T-cell (primary cell): ENCODE data around the gene SKAP2. TPM values are rescaled to one million over a fixed set of nuclear protein-coding genes. Genes with fewer than 3 reads are reported as not detected.

ENCODE experiments used
- ATAC-seq, 4 experiments: fragments of 200-7000 bp in 3 of 4; fragments of 150-1000 bp in 1 of 4; cut with Tn5 transposase; replicated peaks in 1 of 4; 1 replicate in 3 of 4; 2 replicates in 1 of 4; pipeline ENCODE4 v1.10.0; 2021; ENCODE audit warnings: moderate library complexity in 3 of 4, mild to moderate bottlenecking in 2 of 4, moderate number of reproducible peaks in 1 of 4
- CTCF ChIA-PET, 2 donors: fragments of 300-600 bp; sonication (Branson Sonifier 250); formaldehyde crosslinking; loops; one replicate each; lab custom pipeline; 2022; ENCODE audit warnings: antibody characterized with exemption in 2 of 2; lab: Charles Lee
- POLR2A ChIA-PET, 2 donors: fragments of 300-600 bp; sonication (Branson Sonifier 250); formaldehyde crosslinking; loops; one replicate each; lab custom pipeline; 2022; ENCODE audit warnings: antibody characterized with exemption in 2 of 2; lab: Charles Lee
- DNase-seq, 35 experiments: peaks; one replicate each; pipeline versions ENCODE4 v3.0.0 to v3.0.0-alpha.2; 2013 to 2023
- H3K27ac ChIP-seq: one replicate; pipeline ENCODE4 v1.5.1; 2013; ENCODE audit warnings: low read length
- H3K27me3 ChIP-seq, 2 experiments: replicated peaks in 1 of 2; 1 replicate in 1 of 2; 2 replicates in 1 of 2; pipeline versions ENCODE4 v1.6.1 to v1.7.0; 2013; ENCODE audit warnings: low read length in 1 of 2, mixed read lengths in 1 of 2; ENCODE audit not compliant: control insufficient read depth in 2 of 2, insufficient read depth in 2 of 2; ENCODE audit errors: extremely low read depth in 1 of 2
- H3K36me3 ChIP-seq, 2 donors: 1 replicate in 1 of 2; 2 replicates in 1 of 2; pipeline versions ENCODE4 v1.6.1 to v1.7.0; 2013; ENCODE audit warnings: low read length in 1 of 2; ENCODE audit not compliant: control insufficient read depth in 2 of 2, insufficient read depth in 1 of 2; ENCODE audit errors: extremely low read depth in 1 of 2
- H3K4me1 ChIP-seq, 2 experiments: 1 replicate in 1 of 2; 2 replicates in 1 of 2; pipeline versions ENCODE4 v1.6.1 to v1.7.0; 2013; ENCODE audit warnings: low read length in 2 of 2, mixed read lengths in 1 of 2; ENCODE audit not compliant: insufficient read depth in 2 of 2, control insufficient read depth in 1 of 2; ENCODE audit errors: extremely low read depth in 1 of 2
- H3K4me3 ChIP-seq, 2 donors: 1 replicate in 1 of 2; 2 replicates in 1 of 2; pipeline versions ENCODE4 v1.5.1 to v1.7.0; 2013; ENCODE audit warnings: mild to moderate bottlenecking in 2 of 2, low read length in 1 of 2, moderate library complexity in 1 of 2; ENCODE audit not compliant: control insufficient read depth in 1 of 2; ENCODE audit errors: extremely low read depth in 1 of 2
- H3K9me3 ChIP-seq: 2 replicates; pipeline ENCODE4 v1.7.0; 2013
- H3K27ac Mint-ChIP-seq, 2 donors: one replicate each; pipeline ENCODE4 v1.8.0; 2020 to 2021; ENCODE audit warnings: mild to moderate bottlenecking in 2 of 2, mixed read lengths in 2 of 2
- H3K27me3 Mint-ChIP-seq, 2 donors: one replicate each; pipeline ENCODE4 v1.8.0; 2021 to 2022; ENCODE audit warnings: mixed read lengths in 2 of 2
- H3K36me3 Mint-ChIP-seq: one replicate; pipeline ENCODE4 v1.8.0; 2021; ENCODE audit warnings: mixed read lengths
- H3K4me1 Mint-ChIP-seq, 3 donors: one replicate each; pipeline ENCODE4 v1.8.0; 2020 to 2022; ENCODE audit warnings: mixed read lengths in 3 of 3, mild to moderate bottlenecking in 1 of 3
- H3K4me3 Mint-ChIP-seq, 3 donors: one replicate each; pipeline ENCODE4 v1.8.0; 2020 to 2022; ENCODE audit warnings: mild to moderate bottlenecking in 3 of 3, mixed read lengths in 3 of 3, moderate library complexity in 3 of 3
- H3K9me3 Mint-ChIP-seq, 3 donors: one replicate each; pipeline ENCODE4 v1.8.0; 2020 to 2022; ENCODE audit warnings: mixed read lengths in 3 of 3
- WGBS: methylation state at CpG from one replicate; pipeline ENCODE4 v1.1.5; 2013; ENCODE audit warnings: missing lambda C conversion rate; ENCODE audit not compliant: insufficient coverage; 5-methylcytosine and 5-hydroxymethylcytosine counted together
- total RNA-seq, 35 experiments: library from RNA in 6 of 35; stranded (reverse) in 6 of 35; fragments of 120-200 nt in 1 of 35; gene quantifications; one replicate each; pipeline versions ENCODE4 v1.2.1 to v1.2.4 and lab custom pipeline; 2013 to 2026

Gene SKAP2
- total RNA-seq, 5 donors from 2014 or later (not counting 1 experiment from before 2014, with no cell fraction given): 4.8 to 8.9 (median 7.7) TPM

GRCh38 chr7:26624431-26624830, 240.0 kb downstream of the SKAP2 start:
- no peak for DNase-seq
- no peak overlapping the region for H3K27ac ChIP-seq
- ATAC-seq: no peak
- CTCF ChIA-PET: no interaction called here
- H3K4me3 Mint-ChIP-seq: no peak overlapping the region
- H3K4me1 Mint-ChIP-seq: no peaks in the 10 kb centered on the region
- no peaks in the 10 kb centered on the region for H3K9me3 ChIP-seq
- H3K4me1 ChIP-seq: no peaks in the 10 kb centered on the region
- no peaks in the 10 kb centered on the region for H3K36me3 Mint-ChIP-seq
- no peaks in the 10 kb centered on the region for H3K36me3 ChIP-seq
- H3K27me3 Mint-ChIP-seq: peaks cover 7 to 11% of the 10 kb centered on the region in 2 donors
- no peak overlapping the region for H3K4me3 ChIP-seq
- no peak overlapping the region for H3K27ac Mint-ChIP-seq
- POLR2A ChIA-PET: no interaction called here
- H3K9me3 Mint-ChIP-seq: no peaks in the 10 kb centered on the region
- peaks cover 0 to 11% of the 10 kb centered on the region in 2 experiments for H3K27me3 ChIP-seq
- WGBS: 76% methylated on average over 4 of the region's 5 CpGs

- Mint-ChIP-seq H3K4me1 (no peaks in the 10 kb centered on the region), H3K4me3 (no peak overlapping the region), H3K9me3 (no peaks in the 10 kb centered on the region), H3K36me3 (no peaks in the 10 kb centered on the region), H3K27ac (no peak overlapping the region), H3K27me3 (peaks cover 4 to 12% of the 10 kb centered on the region in 2 donors)
- Histone ChIP-seq H3K27ac (no peak overlapping the region), H3K4me3 (no peak overlapping the region), H3K4me1 (no peaks in the 10 kb centered on the region), H3K27me3 (peaks cover 0 to 7% of the 10 kb centered on the region in 2 experiments), H3K9me3 (no peaks in the 10 kb centered on the region), H3K36me3 (no peaks in the 10 kb centered on the region)
- ChIA-PET POLR2A (no interaction called here), CTCF (no interaction called here)
- ATAC-seq: no peak
- WGBS: 92% methylated on average over 6 of the region's 12 CpGs
- no peak for DNase-seq
Observed at GRCh38 chr7:26620352-26620751, 244.0 kb downstream of the SKAP2 start.

DNA sequence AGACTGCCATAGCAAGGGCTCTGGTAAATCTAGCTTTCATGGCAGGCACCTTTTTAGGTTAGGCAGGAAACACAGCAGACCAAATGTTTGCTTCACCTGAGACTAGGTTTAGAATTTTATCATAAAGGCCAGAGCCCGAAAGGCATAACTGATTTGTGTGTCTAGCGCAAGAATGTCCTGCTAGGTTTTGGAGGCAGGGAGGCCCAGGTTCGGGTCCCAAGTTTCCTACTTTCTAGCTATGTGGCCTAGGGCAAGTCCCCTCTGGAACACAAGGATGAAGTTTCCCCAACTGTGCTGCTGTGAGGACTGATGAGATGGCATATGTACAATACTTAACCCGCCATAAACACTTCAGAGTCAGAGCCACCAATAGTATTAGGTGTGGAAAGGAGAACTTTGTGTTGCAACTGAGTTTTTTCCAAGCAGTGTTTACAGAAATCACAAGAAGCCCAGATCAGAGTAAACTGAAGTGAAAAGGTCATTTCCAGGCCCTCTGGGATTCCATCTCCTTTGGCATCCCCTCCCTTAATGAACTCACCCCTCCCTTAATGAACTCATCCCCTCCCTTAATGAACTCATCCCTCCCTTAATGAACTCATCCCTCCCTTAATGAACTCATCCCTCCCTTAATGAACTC, 244.9 kb downstream of the SKAP2 start:
- no peak overlapping the region for H3K27ac ChIP-seq
- CTCF ChIA-PET: no interaction called here
- Mint-ChIP-seq H3K27ac (no peak overlapping the region), H3K4me1 (no peaks in the 10 kb centered on the region), H3K36me3 (no peaks in the 10 kb centered on the region), H3K9me3 (no peaks in the 10 kb centered on the region), H3K4me3 (no peak overlapping the region), H3K27me3 (peaks cover 4 to 9% of the 10 kb centered on the region in 2 donors)
- no peak overlapping the region for H3K4me3 ChIP-seq
- H3K4me1 ChIP-seq: no peaks in the 10 kb centered on the region
- H3K36me3 ChIP-seq: no peaks in the 10 kb centered on the region
- H3K9me3 ChIP-seq: no peaks in the 10 kb centered on the region
- H3K27me3 ChIP-seq: peaks cover 0 to 10% of the 10 kb centered on the region in 2 experiments
- ATAC-seq (no peak), DNase-seq (no peak)
- POLR2A ChIA-PET: no interaction called here
- WGBS: 100% methylated on average over 3 of the region's 4 CpGs

- Mint-ChIP-seq H3K4me1 (no peaks in the 10 kb centered on the region), H3K9me3 (no peaks in the 10 kb centered on the region), H3K36me3 (no peaks in the 10 kb centered on the region), H3K4me3 (no peak overlapping the region), H3K27me3 (peaks cover 4 to 9% of the 10 kb centered on the region in 2 donors), H3K27ac (no peak overlapping the region)
- Histone ChIP-seq H3K27me3 (peaks cover 0 to 12% of the 10 kb centered on the region in 2 experiments), H3K27ac (no peak overlapping the region), H3K4me3 (no peak overlapping the region), H3K9me3 (no peaks in the 10 kb centered on the region), H3K4me1 (no peaks in the 10 kb centered on the region), H3K36me3 (no peaks in the 10 kb centered on the region)
- WGBS: 96% methylated on average over 4 of the region's 8 CpGs
- DNase-seq (no peak), ATAC-seq (no peak)
- CTCF ChIA-PET: interaction anchor here in 1 of 2 donors (0.7 kb wide), 1 partner anchor 197 kb away, joined by 3 read pairs; no protein-coding TSS in a partner anchor
- POLR2A ChIA-PET: interaction anchor here in 1 of 2 donors (0.8 kb wide), 1 partner anchor 15 kb away, joined by 3 read pairs; no protein-coding TSS in a partner anchor
Observed at GRCh38 chr7:26618898-26619297, 245.5 kb downstream of the SKAP2 start.

DNA sequence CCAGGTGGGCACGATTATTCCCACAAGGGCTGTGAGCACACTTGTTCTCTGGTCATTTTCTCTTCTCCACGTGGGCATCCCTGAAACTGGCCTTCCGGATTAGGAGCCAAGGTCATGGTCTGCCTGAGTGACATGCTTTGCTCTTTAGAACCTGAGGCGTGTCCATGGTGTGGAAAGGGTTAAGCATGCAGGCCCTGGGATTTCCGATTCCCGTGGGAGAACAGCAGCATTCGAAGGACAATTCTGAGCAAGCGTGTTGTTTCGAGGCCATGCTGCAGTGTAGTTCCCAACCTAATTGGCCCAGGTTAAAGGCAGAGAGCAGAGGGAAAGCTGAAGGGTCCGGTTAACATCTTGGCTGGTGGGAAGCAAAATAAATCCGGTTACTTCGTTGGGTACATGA, 245.9 kb downstream of the SKAP2 start:
- Mint-ChIP-seq H3K27ac (no peak overlapping the region), H3K36me3 (no peaks in the 10 kb centered on the region), H3K27me3 (peaks cover 6 to 11% of the 10 kb centered on the region in 2 donors), H3K4me1 (no peaks in the 10 kb centered on the region), H3K9me3 (no peaks in the 10 kb centered on the region), H3K4me3 (no peak overlapping the region)
- DNase-seq (no peak), ATAC-seq (no peak)
- ChIA-PET CTCF (interaction anchor here in 1 of 2 donors (0.7 kb wide), 1 partner anchor 197 kb away, joined by 3 read pairs; no protein-coding TSS in a partner anchor), POLR2A (interaction anchor here in 1 of 2 donors (0.8 kb wide), 1 partner anchor 14 kb away, joined by 3 read pairs; no protein-coding TSS in a partner anchor)
- H3K4me3 ChIP-seq: no peak overlapping the region
- peaks cover 0 to 9% of the 10 kb centered on the region in 2 experiments for H3K27me3 ChIP-seq
- no peaks in the 10 kb centered on the region for H3K4me1 ChIP-seq
- no peak overlapping the region for H3K27ac ChIP-seq
- H3K9me3 ChIP-seq: no peaks in the 10 kb centered on the region
- H3K36me3 ChIP-seq: no peaks in the 10 kb centered on the region
- 84% methylated on average over 10 of the region's 12 CpGs for WGBS
